ENCODE measurements around the gene FRA10AC1. TPM values are rescaled to one million over a fixed set of nuclear protein-coding genes. Genes with fewer than 3 reads are reported as not detected.
"Not testable (repeated sequence)": the region's sequence is repeated elsewhere in the genome, so short reads cannot be mapped to it uniquely, and the experiment has no call there.

The FRA10AC1 gene
- polyA plus RNA-seq, 1 donor = 25.1 TPM

DNA sequence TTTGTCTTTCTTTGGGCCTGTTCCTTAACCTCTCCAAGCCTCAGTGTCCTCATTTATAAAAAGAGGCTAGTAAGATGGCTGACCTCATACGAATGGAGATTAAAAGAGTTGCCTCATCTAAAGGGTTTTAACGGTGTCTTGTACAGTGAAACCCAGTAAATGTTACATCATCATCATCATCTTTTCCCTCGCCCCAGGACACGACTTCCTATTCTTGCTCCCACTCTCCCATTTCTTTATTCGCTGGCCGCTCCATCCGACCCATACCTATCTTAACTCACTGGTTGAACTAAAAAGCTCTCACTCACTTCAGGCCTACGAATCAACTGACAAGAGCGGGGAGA lies 554 bp downstream of the FRA10AC1 start:
- DNase-seq = no peak

DNA sequence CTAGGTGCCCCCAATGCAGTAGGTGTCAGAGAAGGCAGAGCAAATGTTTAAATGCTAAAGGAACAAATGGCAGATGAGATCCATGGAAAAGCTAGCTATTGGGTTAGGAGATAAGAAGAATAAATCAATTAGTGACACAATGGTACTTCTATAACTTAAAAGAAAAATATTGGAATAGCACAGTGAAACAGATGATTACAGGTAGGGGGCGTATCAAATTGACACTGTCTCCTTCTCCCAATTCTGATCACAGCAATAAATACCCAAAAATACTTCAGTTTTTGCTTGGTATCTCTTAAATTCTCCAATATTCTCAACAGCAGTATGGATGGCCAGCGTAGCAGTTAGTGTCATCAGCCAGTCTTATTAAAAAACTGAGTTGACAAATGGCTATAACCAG lies 5.2 kb downstream of the FRA10AC1 start:
- no peak for DNase-seq

DNA sequence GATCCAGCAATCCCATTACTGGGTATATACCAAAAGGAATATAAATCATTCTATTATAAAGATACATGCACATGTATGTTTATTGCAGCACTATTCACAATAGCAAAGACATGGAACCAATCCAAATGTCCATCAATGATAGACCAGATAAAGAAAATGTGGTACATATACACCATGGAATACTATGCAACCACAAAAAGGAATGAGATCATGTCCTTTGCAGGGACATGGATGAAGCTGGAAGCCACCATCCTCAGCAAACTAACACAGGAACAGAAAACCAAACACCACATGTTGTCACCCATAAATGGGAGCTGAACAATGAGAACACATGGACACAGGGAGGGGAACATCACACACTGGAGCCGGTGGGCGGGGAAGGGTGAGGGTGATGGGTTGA lies 5.8 kb downstream of the FRA10AC1 start:
- DNase-seq = not testable (repeated sequence)

DNA sequence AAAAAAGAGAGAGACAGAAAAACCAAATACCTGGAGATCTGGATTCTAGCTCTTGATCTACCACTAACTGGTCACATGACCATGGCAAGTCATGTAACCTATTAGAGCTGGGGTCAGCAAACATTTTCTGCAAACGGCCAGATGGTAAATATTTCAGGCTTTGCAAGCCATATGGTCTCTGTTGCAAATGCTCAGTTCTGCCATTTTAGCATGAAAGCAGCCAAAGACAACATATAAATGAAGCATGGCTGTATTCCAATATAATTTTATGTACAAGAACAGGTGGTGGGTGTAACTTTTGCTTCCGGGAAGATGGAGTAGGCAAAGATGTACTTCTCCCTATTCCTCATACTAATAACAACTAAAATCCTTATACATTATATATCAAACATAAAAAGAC lies 6.7 kb downstream of the FRA10AC1 start:
- DNase-seq = no peak

DNA sequence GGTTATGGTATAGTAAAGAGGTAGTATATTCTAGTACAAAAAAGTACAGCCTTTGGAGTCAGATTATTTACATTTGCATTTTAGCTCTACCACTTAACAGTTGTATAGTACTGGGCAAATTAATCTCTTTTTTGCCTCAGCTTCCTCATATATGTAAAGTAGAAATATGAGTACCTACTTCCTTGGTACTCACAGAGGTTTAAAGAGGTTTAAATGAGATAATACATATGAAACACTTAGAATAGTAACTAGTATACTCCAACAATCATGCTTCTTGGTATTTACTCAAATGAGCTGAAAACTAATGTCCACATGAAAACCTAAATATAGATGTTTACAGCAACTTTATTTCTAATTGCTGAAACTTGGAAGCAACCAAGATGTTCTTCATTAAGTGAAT lies 14.7 kb downstream of the FRA10AC1 start:
- no peak for DNase-seq

DNA sequence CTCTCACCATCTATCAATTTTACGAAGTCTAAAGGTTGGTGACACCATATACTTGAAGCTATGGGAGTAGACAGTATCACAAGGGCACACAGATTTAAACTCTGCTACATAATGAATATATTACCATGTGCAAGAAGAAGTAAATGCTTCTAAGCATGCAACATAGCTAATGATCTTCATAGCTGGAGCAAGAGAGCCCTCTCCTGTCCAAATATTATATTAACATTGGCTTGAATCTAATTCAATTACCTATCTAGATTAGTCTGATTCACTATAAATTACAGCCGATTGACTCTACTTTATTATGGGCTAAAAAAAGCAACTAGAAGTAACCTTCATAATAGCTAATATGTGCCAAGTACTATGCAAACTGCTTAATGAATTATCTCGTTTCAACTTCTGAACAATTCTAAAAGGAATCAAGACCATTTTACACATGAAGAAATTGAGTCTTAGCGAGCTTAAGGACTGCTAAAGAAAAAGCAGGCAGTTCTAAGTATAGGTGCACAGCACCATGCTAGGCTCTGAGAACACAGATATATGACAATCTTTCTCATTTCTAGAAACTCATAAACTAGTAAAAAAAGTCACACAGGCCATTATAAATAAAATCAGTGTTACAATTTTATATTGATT lies 21.9 kb downstream of the FRA10AC1 start:
- DNase-seq = peak; percentile 8

DNA sequence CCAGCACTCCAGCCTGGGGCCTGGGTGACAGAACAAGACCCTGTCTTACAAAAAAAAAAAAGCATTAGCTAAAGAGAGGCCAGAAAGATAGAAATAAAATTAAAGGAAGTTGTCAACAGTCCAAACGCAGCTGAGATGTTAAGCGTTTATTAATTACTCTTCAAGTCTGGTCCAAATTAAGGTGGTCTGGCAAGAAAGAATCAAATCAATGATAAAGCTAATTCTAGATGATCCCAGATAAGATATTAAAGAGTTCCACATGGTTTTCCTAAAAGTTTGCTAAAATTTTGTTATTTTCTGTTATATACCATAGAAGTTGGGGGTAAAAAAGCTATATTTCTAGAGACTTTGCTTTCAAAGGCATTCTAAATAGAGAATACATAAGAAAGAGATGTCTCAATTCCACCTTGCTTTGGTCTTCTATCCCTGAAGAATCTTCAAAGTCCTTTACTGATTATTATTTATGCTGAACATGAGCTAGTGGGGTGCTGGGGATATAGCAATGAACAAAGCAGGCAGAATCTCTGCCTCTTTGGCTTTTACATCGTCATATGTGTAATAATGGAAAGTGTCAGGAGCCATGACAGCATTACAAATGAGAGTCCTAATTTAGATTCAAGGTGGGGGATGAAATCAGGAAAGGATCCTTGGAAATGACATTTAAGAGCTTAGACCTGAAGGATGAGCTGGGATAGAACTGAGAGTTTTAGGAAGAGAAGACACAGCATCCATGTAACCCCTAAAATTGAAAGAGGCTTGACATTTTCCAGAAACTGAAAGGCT lies 23.4 kb downstream of the FRA10AC1 start:
- DNase-seq = no peak

DNA sequence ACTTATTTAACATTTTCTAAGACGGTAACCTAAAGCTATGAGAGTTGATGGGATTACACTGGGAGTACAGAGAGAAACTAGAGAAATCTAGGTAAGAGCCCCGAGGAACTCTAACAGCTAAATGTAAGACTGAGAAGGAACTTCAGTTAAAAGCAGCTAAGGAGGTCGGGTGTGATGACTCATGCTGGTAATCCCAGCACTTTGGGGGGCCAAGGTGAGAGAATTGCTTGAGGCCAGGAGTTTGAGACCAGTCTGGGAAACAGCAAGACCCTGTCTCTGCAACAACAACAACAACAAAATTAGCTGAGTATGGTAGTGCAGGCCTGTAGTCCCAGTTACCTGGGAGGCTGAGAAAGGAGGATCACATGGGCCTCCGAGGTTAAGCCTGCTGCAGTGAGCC lies 24.0 kb downstream of the FRA10AC1 start:
- no peak for DNase-seq

DNA sequence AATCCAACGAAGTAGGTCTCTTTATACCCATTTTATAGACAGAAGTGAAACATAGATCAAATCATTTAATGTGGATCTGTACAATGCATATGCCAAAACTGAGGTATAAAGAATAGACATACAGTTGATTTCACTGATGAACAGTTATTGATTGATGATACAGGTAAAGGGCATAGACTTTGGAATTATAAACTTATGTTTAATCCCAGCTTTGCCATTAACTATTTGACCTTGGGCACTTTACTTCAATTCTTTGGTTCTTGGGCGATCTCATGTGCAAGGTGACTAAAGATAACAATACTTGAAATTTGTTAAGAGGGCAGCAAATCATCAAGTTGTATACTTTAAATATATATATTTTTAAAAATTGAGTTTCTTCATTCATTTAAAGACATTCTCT lies 28.6 kb downstream of the FRA10AC1 start:
- DNase-seq = no peak

DNA sequence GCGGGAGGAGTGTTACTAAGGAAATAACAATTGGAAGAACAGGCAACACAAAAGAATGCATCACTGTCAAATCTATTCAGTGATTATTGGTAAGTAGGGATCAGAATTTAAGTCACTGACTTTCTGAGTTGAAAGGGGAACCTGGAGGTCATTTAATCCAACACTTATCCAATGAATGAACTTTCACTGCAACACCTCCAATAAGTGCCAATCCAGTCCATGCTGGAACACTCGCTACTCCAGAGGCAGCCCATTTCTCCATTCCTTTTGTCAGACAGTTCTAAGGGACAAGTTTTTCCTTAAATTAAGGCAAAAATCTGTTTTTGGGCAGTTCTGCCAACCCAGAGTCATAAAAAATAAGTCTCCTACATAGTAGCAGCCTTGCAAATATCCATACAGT lies 29.5 kb downstream of the FRA10AC1 start:
- no peak for DNase-seq

DNA sequence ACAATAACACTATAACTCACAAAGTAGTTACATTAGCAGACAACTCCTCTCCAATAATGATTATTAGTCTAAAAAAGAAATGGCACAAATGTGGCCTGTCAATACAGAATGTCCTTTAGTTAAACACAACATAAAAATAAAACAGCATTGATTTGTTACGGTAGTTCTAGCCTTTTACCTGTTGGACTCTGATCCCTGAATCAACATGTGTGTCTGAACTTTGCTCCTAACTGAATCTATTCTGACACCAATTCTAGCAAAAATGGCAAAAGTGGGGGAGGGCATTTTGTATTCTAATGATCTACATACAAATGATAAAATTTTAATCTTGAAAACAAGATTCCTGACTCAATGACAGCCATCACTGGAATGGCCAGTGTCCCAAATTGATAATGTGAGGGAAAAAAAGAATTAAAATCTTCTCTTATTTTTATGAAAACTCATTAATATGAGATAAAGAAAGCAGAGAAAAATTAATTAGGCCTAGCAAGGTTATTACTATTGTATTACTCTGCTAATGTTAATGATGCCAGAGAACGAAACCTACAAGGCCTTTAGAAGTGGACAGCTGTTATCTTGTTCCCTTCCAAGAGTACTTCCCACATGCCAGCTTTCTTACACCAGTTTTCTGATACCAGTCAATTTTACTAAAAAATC lies 30.2 kb downstream of the FRA10AC1 start:
- no peak for DNase-seq

DNA sequence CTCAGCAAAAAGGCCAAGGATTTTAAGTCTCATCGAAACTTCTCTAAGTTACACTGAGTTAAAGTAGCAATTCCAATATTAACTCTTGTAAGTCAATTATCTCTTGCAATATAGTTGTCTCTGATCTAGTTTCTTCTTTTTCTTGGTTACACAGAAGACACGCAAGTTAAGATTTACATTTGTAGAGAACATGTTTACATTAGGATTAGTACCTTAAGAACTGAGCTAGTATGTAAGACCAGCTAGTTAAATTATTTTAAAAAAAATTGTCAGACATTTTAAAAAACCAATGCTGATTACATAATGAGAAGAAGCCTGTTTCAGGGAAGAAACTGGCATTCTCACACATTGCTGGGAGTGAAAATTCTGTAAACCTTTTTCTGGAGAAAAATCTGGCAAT lies 31.4 kb downstream of the FRA10AC1 start:
- DNase-seq = no peak

DNA sequence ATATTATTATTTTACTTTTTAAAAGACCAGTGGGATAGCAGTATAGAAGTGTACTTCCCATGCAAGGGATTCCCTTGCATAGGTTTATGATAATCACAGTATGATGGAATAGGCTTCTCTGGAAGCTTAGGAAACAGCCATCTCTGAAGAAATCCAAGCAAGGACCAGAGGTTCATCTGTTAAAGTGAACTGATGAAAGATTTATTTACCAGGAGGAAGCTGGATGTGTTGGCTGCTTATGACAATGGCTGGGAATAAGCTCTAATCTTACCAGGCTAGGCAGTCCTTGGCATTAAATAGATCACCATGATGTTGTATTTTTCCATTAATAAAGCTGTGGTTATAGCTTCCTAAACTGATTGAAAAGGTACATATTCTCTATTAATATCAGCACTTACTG lies 32.0 kb downstream of the FRA10AC1 start:
- no peak for DNase-seq

DNA sequence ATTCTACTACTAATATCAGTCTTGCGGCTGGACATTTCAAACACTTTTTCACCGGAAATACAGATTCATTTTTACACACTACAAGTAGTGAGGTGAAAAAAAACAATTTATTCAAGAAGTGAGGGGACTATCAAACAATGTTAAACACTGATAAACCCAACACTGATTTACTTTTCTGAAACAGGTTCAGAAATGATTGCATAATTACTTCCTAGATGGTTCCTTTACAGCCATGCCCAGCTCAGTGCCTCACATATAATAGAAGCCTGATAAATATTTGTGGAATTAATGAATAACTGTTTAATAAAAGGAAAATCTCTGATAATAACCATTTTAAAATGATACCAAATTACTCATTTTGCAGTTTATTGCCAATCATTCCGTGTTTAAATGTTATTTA lies 34.6 kb downstream of the FRA10AC1 start:
- DNase-seq = no peak

DNA sequence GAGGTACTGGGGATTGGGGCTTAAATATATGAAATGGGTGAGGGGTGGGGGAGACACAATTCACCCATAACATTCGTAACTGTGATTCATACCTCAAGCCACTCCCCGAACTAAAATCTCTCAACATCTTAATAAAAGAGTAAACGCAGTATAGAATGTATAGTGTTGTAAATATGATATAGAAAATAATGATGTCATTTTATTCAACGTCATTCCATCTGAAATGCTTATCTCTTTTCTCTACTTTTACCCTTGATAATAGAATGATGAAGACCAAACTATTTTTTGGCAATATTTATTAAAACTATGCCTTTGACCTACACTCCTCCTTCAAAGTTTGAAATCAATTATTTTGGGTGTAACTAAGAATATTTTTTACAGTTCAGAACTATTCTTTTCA lies 36.4 kb downstream of the FRA10AC1 start:
- DNase-seq = no peak

DNA sequence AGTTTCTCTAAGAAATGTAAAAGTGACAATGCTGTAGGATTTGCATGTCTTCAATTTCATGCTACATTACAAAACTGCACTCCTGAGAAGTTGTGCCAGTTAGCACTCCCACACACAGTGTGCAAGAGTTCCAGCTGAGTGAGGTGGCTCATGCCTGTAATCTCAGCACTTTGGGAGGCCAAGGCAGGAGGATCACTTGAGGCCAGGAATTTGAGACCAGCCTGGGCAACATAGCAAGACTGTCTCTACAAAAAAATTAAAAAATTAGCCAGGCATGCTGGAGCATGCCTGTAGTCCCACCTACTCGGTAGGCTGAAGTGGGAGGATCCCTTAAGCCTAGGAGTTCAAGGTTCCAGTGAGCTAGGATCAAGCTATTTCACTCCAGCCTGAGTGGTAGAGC lies 44.6 kb downstream of the FRA10AC1 start:
- DNase-seq = no peak

DNA sequence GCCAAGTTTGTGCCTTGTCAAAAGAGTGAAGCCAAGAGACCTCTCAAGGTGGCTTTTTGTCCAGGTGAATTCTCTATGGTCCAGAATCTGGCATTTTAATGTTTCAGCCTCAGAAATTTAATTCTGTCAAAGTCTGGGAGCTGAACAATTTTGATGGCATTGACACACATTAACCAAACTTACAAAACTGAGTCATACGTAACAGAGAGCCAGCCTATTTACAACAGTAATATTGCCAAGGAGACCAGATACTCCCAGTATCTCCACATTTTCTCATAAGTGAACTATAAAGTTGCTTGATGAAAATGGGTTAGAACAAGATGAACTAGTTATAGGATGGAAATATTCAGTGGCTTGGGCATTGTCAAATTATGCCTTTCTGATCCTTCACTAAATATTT lies 46.2 kb downstream of the FRA10AC1 start:
- DNase-seq = no peak

DNA sequence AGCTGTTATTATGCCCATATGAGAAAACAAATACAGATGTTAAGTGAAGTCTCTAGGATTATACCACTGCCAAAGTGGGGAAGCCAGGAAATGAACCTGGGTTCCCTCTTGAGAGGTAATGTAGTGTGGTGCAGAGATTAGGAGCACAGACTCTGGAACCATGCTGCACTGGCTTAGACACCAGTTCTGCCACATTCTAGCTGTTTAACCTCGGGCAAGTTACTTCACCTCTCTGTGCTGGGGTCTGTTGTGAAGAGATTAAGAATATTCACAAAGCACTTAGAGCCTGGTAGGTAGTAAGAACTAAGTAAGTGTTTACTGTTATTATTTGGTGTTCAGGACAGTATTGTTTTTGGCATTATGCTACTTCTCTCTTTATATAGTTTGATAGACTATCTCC lies 48.2 kb downstream of the FRA10AC1 start:
- DNase-seq = no peak

DNA sequence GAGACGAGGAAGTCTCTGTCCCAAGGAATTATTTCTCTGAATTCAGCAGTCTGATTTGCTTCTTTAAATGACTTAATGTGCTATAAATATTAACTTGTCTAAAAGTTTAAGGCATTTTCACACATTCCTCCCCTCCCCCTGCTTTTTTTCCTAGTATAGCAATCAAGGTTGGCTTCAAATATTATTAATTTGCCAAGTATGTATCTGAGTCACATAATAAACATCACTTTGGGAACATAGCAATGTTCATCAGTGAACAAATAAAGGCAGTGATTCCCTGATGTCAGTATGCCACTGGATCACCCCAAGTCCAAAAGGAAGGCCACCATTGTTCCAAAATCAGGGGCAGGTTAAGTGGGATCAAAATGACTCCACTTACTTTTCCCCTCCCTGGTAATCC lies 49.5 kb downstream of the FRA10AC1 start:
- no peak for DNase-seq

DNA sequence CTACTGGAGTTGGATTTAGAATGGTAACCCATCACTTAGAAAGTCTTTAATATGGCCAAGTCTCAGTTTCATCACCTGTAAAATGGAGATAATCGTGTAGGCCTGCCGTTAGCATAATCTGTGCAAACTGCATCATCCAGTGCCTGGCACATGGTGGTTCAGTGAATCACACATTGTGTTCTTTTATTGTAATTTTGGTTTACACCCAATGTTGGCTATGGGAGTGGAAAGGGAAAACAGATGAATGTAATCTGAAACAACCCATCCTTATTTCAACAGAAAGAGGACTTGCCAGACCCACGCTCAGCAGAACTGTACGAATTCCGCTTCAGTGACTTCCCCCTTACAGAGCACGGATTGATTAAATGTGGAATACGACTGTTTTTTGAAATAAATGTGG lies 62.6 kb downstream of the FRA10AC1 start:
- DNase-seq = no peak

DNA sequence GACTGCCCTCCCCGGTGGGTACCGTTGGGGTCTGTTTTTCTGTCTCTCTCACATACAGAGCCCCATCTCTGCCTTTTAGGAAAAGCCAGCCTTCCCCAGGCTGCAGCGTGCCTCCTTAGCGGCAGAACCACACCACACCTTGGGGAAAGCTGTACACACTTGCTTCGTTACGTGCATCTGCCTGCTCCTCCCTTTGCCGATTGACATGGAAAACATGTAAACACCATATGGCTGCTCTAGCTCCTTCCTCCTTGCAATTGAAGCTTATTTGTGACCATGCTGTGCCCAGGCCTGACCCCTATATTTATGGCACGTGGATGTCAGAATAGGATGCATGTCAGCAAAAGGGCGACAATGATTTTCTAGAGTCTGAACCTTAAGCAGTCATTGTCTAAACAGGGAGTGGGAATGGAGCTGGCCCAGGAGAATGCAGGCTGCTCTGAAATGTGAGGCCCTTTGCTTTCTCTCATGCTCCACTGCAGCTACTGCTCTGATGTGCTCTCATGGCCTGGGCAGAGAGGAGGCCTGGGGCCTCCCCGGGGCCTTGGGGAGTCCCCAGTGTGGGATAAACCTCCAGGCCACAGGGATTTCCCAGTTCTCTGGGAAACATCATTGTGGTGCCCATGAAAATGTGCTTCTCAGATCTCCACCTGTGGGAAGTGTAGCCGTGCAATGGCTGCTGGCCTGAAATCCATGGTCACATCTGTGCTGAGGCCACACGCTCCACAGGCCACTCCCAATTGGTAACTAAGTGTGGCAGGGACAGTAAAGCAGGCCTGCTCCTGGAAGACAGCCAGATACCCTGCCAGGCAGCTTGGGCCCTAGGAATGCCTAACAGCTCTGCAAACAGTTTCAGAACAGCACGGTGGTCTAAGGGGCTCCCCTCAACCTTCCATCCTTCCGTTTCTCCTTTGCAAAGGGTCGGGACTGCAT lies 71.5 kb downstream of the FRA10AC1 start:
- no peak for DNase-seq

DNA sequence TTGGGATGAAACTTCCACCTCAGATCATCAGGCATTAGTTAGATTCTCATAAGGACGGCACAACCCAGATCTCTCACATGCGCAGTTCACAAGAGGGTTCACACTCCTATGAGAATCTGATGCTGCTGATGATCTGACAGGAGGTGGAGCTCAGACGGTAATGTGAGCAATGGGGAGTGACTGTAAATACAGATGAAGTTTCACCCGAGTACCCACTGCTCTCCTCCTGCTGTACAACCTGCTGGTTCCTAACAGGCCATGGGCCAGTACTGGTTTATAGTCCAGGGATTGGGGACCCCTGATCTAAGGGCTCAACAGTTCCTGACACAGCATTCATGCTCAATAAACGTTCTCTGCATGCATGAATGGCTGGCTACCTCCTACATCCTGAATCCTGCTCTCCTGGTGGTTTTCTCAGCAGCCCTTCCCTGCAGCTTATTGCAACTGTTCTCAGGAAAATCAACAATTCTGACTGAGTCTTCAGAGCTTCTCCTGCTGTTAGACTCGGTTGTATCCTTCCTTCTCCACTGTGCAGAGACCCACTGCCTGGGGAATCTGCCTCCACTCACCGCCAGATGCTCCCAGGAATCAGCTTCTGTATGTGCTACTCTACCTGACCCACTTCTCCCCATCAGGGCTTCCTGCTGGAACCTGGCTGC lies 72.6 kb downstream of the FRA10AC1 start:
- no peak for DNase-seq
